SJCRH30 (cell line): ENCODE results near the gene HAND2. TPM values are rescaled to one million over a fixed set of nuclear protein-coding genes. Genes with fewer than 3 reads are reported as not detected.

Source experiments
- DNase-seq, 2 experiments: peaks; one replicate each; pipeline ENCODE4 v3.0.0-alpha.2; 2015 to 2020
- H3K27ac ChIP-seq: fragments of 250-450 bp; sonication (Bioruptor Pico); 2 replicates; pipeline ENCODE4 v1.5.1; 2020; ENCODE audit warnings: mild to moderate bottlenecking, moderate library complexity
- H3K27me3 ChIP-seq: fragments of 250-450 bp; sonication (Bioruptor Pico); 2 replicates; pipeline ENCODE4 v1.5.1; 2020; ENCODE audit warnings: mild to moderate bottlenecking, moderate library complexity
- H3K36me3 ChIP-seq: fragments of 250-450 bp; sonication (Bioruptor Pico); 2 replicates; pipeline ENCODE4 v1.5.1; 2020; ENCODE audit warnings: mild to moderate bottlenecking, moderate library complexity
- H3K4me1 ChIP-seq: fragments of 250-450 bp; sonication (Bioruptor Pico); 2 replicates; pipeline ENCODE4 v1.5.1; 2020; ENCODE audit warnings: mild to moderate bottlenecking, moderate library complexity
- H3K4me3 ChIP-seq: fragments of 250-450 bp; sonication (Bioruptor Pico); 2 replicates; pipeline ENCODE4 v1.5.1; 2020; ENCODE audit warnings: mild to moderate bottlenecking, moderate library complexity
- H3K9me3 ChIP-seq: fragments of 250-450 bp; sonication (Bioruptor Pico); replicated peaks from 2 replicates; pipeline ENCODE4 v1.5.1; 2020; ENCODE audit warnings: mild to moderate bottlenecking, moderate library complexity
- total RNA-seq: library from RNA; depleted of rRNA; stranded (reverse); fragments of >200 nt; shearing (Covaris generic); gene quantifications from 2 replicates; pipeline ENCODE4 v1.2.3, GENCODE V29; 2014

The HAND2 gene
- total RNA-seq, 1 experiment from 2014 or later, result 3.4 TPM

DNA sequence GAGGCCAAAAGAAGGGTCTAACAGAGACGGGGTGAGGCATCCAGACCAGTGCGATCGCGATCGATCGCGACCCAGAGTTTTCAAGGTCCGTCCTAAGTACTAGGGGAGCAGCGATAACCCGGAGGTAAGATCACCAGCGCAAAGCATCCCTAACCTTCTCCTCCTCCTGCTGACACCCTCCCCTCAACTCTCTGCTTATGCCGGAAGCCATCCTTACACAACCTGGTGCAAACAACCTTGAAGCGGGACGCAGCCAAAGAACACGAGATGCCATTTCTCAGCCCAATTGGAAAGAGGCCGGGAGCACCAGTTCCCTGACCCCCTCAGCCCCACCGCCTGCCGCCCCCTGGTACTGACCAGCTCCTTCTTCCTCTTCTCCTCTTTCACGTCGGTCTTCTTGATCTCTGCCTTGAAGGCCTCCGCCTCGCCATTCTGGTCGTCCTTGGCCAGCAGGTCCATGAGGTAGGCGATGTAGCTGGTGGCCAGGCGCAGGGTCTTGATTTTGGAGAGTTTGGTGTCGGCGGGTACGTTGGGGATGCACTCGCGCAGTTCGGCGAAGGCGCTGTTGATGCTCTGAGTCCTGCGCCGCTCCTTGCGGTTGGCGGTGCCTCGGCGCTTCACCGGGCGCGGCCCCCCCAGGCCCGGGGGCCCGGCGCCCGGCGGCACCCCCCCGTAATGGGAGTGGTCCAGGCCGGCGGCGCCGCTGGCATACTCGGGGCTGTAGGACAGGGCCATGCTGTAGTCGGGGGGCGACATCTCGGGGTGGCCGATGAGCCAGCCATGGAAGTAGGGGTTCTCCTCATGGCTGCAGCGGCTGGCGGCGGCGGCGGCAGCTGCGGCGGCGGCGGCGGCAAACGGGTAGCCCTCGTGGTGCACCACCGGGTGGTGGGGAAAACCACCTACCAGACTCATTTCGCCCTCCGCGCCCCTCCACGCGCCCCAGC, 1.4 kb downstream of the HAND2 start:
- Histone ChIP-seq H3K27ac (no peak overlapping the region), H3K27me3 (no peaks in the 10 kb centered on the region)
- DNase-seq, result no peak

GRCh38 chr4:173527103-173527891, 2.7 kb downstream of the HAND2 start:
- no peaks in the 10 kb centered on the region for H3K36me3 ChIP-seq
- no peak overlapping the region for H3K27ac ChIP-seq
- DNase-seq, result no peak
- H3K4me1 ChIP-seq, result no peaks in the 10 kb centered on the region
- H3K9me3 ChIP-seq, result no peaks in the 10 kb centered on the region
- no peaks in the 10 kb centered on the region for H3K27me3 ChIP-seq
- H3K4me3 ChIP-seq, result no peak overlapping the region

More for the DNA sequence above, 1.4 kb downstream of the HAND2 start:
- Histone ChIP-seq H3K4me1 (no peaks in the 10 kb centered on the region), H3K4me3 (peak overlapping the region; percentile 65), H3K9me3 (no peaks in the 10 kb centered on the region), H3K36me3 (no peaks in the 10 kb centered on the region)

DNA sequence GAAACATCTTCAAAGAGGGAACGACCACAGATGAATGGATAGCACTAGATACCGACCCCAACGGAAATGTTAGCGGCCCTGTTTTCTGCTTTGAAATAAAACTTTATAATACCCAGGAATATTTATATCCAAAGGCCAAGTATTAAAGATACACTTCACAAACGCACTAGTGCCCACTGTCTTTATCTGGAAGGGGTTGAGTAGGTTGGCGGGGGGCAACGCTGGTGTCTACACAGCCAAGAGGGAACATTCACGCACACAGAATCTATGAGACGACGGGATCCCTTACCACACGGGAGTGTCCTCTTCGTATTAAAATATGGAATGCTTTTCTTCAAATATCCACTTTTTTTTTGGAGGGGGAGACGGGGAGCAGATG, 3.3 kb downstream of the HAND2 start:
- H3K36me3 ChIP-seq, result no peaks in the 10 kb centered on the region
- no peak overlapping the region for H3K4me3 ChIP-seq
- no peak for DNase-seq
- no peaks in the 10 kb centered on the region for H3K27me3 ChIP-seq
- H3K27ac ChIP-seq, result no peak overlapping the region
- no peaks in the 10 kb centered on the region for H3K9me3 ChIP-seq
- H3K4me1 ChIP-seq, result no peaks in the 10 kb centered on the region

DNA sequence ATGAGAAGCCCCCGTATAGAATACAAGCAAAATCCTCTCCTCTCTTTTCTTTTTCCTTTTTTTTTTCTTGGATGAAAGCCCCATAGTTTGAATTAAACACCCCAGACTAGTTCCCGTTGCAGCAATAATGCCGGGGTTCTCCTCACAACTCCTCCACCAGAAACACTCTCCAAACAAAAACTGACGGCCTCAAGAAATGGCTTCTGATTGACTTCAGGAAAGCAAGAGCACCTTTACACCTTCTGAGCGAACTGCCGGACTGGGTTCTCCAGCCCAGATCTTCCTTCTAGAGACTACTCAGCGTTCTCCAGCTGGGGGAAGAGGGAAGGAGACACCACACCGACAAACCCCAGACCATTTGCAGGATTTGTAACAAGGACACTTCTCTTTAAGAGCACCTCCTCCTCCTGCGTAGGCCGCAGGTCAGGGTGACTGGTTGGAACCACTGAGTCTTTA, 4.0 kb downstream of the HAND2 start:
- H3K36me3 ChIP-seq, result no peaks in the 10 kb centered on the region
- no peak overlapping the region for H3K27ac ChIP-seq
- H3K27me3 ChIP-seq, result no peaks in the 10 kb centered on the region
- no peak for DNase-seq
- no peaks in the 10 kb centered on the region for H3K9me3 ChIP-seq
- no peaks in the 10 kb centered on the region for H3K4me1 ChIP-seq
- H3K4me3 ChIP-seq, result no peak overlapping the region

DNA sequence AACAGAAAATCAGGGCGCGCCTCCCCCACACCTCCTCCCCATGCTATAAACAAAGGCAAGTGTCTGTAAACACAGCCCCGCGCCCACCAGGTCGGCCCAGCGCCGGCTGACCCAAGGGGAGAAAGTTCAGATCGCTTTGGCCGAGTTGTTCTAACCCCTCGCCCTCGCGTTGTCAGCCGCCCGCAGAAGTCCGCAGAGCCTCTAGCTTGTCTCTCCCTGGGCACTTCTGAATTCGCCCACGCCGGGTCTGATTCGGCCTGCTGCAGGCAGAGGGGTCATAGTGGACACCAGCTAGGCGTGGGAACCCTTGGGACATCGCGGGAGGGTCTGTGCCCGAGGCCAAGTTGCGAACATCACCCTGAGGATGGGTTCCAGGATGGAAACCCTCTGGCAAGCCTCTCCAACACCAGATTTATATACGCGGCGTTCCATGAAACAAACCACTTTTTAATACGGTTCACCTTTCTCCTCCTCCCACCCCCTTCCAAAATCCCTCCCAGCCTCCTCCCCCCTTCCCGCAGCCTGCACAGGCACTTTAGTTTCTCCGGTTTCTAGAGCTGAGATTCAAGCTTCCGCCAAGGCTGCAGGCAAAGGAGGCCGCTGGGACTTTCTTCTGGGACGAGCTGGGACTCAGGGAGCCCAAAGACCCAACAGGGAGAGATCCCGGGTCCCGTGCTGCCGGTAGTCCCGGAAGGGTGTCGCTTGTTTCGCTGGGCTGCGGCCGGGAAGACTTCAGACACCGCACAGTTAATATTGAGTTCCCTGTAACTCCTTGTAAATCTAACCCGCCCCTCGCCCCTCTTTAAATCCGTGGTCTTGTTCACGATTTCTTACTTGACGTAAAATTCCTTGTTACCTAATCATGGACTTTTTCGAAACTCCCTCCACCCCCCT, 4.7 kb downstream of the HAND2 start:
- no peaks in the 10 kb centered on the region; the same call in 1 of the 2 replicates for H3K4me1 ChIP-seq
- no peak for DNase-seq
- H3K9me3 ChIP-seq, result no peaks in the 10 kb centered on the region
- H3K27ac ChIP-seq, result no peak overlapping the region
- H3K36me3 ChIP-seq, result no peaks in the 10 kb centered on the region
- H3K4me3 ChIP-seq, result no peak overlapping the region
- no peaks in the 10 kb centered on the region for H3K27me3 ChIP-seq

GRCh38 chr4:173524218-173525117, 5.6 kb downstream of the HAND2 start:
- Histone ChIP-seq H3K27me3 (no peaks in the 10 kb centered on the region), H3K36me3 (no peaks in the 10 kb centered on the region), H3K27ac (no peak overlapping the region), H3K4me1 (no peaks in the 10 kb centered on the region; the same call in 1 of the 2 replicates), H3K4me3 (no peak overlapping the region), H3K9me3 (no peaks in the 10 kb centered on the region)
- no peak for DNase-seq

DNA sequence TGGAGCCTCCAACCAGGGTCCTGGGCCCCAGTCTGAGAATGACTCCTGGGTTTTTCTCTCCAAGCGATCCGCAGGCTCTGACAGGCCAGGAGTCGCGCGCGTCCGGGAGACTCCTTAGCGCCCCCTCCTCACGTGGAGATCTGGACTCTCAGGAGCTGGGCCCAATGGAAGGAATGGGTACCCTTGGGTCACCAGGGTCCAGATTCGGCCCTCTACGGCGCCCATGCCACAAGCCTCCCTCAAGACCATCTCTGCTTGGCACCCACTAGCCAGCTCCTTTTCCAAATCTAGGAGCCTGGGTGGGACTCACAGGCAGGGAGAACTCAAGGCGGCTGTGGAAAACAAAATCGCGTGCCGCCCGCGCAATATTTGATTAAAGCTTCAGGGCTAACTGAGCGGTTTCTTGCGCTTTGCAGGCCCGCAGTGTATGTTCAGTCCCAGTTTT, 7.1 kb downstream of the HAND2 start:
- H3K27me3 ChIP-seq, result no peaks in the 10 kb centered on the region
- no peaks in the 10 kb centered on the region for H3K36me3 ChIP-seq
- peak overlapping the region; percentile 62 for H3K4me3 ChIP-seq
- H3K4me1 ChIP-seq, result no peaks in the 10 kb centered on the region; the same call in 1 of the 2 replicates
- H3K27ac ChIP-seq, result peak overlapping the region; percentile 82
- H3K9me3 ChIP-seq, result no peaks in the 10 kb centered on the region
- no peak for DNase-seq

DNA sequence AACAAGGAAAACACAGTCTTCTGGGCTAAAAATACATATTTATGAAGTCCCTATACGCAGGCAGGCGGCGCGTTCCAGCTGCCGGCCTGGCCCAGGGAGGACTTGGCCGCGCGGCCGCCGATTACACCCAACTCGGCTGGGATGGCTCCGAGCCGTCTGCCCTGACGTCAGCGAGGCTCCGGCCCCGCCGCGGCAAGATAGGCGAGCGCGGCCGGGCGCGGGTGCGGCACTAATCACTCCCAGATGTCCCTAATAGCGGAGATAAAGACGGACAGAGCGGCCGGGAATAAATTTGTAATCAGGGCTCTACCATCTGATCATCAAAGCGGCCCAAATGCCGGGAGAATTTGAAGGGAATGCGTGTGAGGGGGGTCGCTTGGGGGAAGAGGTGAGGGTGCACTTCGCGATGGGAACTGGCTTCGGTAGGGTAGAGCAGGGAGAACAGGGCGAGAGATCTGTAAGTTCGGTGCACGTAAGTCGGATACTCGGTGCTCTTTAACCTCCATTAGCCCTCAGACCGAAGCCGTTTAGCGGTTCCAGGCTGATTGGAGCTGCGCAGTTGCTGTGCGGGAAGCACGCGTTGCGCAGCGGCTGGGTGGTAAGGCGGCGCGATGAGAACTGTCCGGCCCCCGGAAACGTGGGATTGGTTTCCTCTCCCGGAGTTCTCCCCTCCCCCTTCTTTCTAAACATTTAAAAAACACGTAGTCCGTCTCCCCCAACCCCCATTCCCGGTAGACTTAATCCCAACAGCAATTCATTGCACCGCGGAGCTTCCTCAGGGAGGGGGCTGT, 7.7 kb downstream of the HAND2 start:
- H3K27ac ChIP-seq, result peak overlapping the region; percentile 82
- H3K4me3 ChIP-seq, result peak overlapping the region; percentile 62
- no peaks in the 10 kb centered on the region; the same call in 1 of the 2 replicates for H3K4me1 ChIP-seq
- no peaks in the 10 kb centered on the region for H3K36me3 ChIP-seq
- H3K9me3 ChIP-seq, result no peaks in the 10 kb centered on the region
- no peaks in the 10 kb centered on the region for H3K27me3 ChIP-seq
- peak; percentile 57 to 64 for DNase-seq

- no peaks in the 10 kb centered on the region; the same call in 1 of the 2 replicates for H3K4me1 ChIP-seq
Observed at GRCh38 chr4:173521467-173522159, 8.4 kb downstream of the HAND2 start.

DNA sequence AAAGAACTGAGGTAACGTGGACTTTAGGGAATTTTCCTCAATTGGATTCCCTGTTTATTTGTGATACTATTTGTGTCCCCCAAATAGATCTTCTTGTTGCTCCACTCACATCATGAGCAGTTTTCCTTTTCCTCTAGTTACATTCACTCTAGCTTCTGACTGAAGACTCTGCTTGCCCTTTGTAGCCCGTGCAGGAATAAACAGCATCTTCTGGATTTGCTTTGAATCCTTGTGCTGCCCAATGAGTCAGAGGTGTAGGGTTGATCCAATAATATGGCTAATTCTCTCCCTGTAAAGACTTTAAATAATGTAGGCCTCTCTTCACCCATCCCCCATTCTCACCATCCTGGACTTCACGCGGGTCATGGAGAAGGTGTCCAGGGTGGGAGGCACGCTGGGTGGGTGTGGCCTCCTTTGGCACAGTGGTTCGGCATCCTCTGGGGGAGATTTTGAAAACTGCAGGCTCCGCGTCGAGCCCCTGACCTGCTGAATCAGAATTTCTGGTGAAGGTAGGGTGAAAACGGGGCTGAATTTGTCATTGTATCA, 9.0 kb downstream of the HAND2 start:
- Histone ChIP-seq H3K9me3 (no peaks in the 10 kb centered on the region), H3K36me3 (no peaks in the 10 kb centered on the region), H3K4me3 (peak overlapping the region; percentile 62), H3K4me1 (no peaks in the 10 kb centered on the region; the same call in 1 of the 2 replicates), H3K27me3 (no peaks in the 10 kb centered on the region), H3K27ac (peak overlapping the region; percentile 82)
- DNase-seq, result peak in 1 of 2 experiments; percentile 21

More at GRCh38 chr4:173521467-173522159, 8.4 kb downstream of the HAND2 start:
- Histone ChIP-seq H3K9me3 (no peaks in the 10 kb centered on the region), H3K4me3 (peak overlapping the region; percentile 62), H3K27ac (peak overlapping the region; percentile 82), H3K36me3 (no peaks in the 10 kb centered on the region), H3K27me3 (no peaks in the 10 kb centered on the region)
- DNase-seq, result peak; percentile 57 to 71

GRCh38 chr4:173519111-173520101, 10.6 kb downstream of the HAND2 start:
- H3K27ac ChIP-seq, result no peak overlapping the region
- no peaks in the 10 kb centered on the region for H3K36me3 ChIP-seq
- H3K9me3 ChIP-seq, result no peaks in the 10 kb centered on the region
- no peak for DNase-seq
- H3K4me1 ChIP-seq, result no peaks in the 10 kb centered on the region; the same call in 1 of the 2 replicates
- no peak overlapping the region for H3K4me3 ChIP-seq
- no peaks in the 10 kb centered on the region for H3K27me3 ChIP-seq
